ENCODE measurements around the gene BLM.

DNA sequence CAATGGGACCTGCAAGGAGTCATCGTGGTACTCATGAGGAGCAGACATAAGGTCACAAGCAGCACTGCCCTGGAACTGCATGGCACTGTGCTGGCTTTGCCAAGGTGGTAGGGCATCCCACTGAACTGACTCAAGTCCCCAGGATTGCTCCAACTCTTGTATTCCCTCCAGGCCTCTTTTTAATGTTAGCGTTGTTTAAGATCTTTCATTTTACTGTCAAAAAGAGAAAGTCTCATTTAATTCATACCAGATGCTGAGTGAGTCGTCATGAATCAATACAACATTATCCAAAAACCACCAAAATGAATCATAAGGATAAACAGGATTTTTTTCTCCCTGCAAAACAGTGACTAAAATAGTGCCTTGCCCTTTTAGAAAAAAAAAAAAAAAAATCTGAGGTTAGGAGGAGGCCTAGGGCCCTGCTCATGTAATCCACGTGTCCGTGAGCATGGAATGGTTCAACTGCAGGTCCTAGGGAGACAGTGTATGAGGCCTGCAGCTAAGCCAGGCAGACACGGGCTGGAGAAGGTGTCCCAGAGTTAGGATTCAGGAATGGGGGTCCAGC, 36.7 kb upstream of the BLM start:
- TF ChIP-seq CTCF (IDR thresholded peaks at IDR 0.05; ENCODE audit: insufficient read depth, low read depth, low read length) (no peak), EZH2 (IDR thresholded peaks at IDR 0.05; ENCODE audit: insufficient read depth, low read length) (no peak)

Data from astrocyte (in vitro differentiated cells and primary cell).